ENCODE measurements around the gene S1PR5.

DNA sequence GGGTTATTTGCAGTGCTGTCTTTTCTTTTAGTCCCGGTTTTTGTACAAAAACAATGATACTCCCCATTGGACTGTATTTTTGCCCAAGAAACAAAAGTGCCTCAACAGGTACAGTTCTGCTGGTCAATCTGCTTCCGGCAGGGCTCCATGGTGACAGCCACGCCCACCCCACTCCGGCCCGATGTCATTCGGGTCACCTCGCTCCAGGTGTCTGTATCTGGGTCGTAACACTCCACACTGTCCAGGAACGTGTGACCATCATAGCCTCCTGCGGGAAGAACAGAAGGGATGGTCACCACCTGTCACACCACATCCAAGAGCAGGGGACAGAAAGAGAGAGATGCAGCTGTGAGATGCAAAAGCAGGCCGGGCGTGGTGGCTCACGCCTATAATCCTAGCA is 30.7 kb downstream of the S1PR5 start:
- TF ChIP-seq FOXK2 (IDR thresholded peaks at IDR 0.05) (no peak), CTBP1 (IDR thresholded peaks at IDR 0.05; ENCODE audit: borderline replicate concordance) (no peak), SP1 (IDR thresholded peaks at IDR 0.05) (no peak), SUZ12 (IDR thresholded peaks at IDR 0.05) (no peak), NFRKB (IDR thresholded peaks at IDR 0.05) (no peak), L3MBTL2 (conservative IDR thresholded peaks at IDR 0.05) (no peak)

Data from HEK293T (cell line).